NCI-H2227 (cell line): Measurements from ENCODE around the gene ZNF337.
"Not testable (repeated sequence)": the region's sequence is repeated elsewhere in the genome, so short reads cannot be mapped to it uniquely, and the experiment has no call there.

Experiments used
- DNase-seq: peaks from one replicate; lab custom pipeline; 2025; ENCODE audit not compliant: unreplicated experiment; lab: John Stamatoyannopoulos, UW

Gene ZNF337

DNA sequence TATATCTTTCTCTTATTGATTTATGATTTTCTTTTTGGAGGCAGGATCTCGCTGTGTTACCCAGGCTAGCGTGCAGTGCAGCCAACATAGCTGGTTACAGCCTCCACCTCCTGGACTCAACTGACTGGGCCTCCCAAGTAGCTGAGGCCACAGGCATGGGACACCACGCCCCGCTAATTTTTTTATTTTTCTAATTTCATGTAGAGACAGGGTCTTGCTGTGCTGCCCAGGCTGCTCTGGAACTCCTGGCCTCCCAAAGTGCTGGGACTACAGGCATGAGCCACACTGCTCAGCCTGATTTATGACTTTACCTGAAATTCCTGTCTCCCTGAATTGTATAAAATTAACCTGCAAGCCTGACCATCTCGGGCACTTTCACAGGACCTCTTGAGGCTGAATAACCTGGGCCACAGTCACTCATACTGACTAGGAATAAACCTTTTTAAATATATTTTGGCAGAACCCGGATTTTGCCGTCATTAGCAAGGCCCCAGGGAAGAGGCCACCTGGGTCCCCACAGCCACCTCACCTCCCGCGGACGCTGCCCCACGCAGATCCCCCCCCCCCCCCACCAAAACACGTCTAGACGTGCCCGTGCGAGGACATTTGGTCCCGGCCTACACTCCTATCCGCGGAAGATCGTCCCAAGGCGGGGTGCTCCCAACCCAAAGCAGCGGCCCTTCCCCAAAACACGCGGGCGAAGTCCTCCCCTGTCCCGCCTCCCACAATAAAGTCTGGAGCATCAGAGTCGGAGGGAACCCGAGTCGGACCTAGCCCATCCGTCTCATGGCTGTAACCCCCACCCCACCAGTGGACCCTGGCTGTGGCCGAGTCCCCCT lies 902 bp downstream of the ZNF337 start:
- DNase-seq = peak; percentile 27

DNA sequence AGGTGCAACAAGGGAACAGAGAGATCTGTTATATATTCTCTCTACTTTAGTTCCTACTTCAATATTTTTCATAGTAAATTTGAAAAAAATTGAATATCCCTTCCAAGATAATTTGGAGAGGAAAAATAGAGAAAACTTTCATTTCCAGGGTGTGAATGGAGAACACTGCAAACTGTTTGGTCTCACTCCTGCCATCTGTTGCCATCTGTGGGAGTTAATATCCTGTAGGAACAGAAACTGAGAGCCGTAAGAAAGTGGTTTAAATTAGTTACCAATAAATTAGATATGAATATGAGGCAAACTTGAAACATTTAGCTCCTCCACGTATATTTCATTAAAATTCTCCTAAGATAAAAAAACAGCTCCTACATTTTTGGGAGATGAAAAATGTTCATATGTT lies 4.2 kb downstream of the ZNF337 start:
- no peak for DNase-seq

DNA sequence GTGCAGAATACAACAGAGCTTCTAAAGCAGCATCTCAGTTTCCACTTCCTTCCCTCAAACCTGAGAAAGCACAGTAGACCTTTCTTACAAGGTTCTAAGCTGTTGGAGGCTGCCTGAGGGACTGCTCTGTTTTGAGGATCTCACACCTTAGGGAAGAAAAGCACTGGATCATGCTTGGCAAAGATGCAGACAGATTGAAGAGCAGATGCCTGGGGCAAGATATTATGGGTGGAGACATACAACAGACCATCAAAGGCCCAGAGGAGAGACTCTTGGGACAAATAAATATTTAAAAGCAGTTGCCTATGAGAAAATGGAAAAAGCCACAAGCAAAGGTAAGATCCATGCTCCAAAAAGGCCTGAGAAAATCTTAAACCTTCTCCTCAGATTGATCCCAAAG lies 6.2 kb downstream of the ZNF337 start:
- DNase-seq = no peak

DNA sequence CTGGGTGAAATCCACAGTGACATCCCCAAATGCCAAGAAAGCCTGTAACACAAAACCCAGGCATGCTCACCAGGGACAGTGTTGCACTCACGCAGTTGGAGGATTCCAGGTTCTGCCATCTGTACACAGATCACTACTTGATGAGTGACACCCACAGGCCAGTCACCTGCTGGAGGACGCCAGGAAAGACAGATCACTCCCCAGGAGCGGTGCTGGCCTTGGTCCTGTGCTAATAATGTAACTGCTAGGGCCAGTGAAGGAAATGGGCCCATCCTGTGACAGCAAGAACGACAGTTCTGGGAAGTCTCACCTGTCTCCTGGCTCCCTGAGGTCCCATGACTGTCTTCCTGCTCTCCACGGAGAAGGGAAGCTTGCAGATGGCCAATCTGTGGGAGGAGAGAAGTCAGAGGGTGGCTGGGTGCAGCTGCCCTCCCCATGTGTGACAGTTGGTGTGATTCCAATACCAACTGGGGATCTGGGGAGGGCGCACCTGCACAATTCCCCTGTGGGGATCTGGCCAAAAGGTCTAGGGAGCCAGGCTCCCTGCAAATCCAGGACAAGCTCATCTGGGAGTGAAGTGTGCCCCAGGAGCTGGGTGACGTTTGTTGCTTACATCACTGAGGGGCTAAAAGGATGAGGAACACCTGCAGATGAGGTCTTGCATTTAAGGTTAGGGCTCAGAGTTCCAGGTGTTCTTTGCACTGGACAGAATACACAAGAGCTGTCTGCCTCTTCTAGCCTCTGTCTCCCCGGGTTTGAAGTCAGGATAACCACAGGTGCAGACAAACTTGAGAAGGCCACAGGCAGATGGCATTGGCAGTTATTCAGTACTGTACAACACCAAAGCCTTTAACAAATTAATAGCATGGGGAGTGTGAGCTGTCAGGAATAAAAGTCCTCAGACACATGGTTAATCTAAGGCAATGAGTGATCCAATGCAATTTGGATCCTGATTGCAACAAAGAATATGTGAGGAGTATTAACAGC lies 10.3 kb downstream of the ZNF337 start:
- DNase-seq = no peak

DNA sequence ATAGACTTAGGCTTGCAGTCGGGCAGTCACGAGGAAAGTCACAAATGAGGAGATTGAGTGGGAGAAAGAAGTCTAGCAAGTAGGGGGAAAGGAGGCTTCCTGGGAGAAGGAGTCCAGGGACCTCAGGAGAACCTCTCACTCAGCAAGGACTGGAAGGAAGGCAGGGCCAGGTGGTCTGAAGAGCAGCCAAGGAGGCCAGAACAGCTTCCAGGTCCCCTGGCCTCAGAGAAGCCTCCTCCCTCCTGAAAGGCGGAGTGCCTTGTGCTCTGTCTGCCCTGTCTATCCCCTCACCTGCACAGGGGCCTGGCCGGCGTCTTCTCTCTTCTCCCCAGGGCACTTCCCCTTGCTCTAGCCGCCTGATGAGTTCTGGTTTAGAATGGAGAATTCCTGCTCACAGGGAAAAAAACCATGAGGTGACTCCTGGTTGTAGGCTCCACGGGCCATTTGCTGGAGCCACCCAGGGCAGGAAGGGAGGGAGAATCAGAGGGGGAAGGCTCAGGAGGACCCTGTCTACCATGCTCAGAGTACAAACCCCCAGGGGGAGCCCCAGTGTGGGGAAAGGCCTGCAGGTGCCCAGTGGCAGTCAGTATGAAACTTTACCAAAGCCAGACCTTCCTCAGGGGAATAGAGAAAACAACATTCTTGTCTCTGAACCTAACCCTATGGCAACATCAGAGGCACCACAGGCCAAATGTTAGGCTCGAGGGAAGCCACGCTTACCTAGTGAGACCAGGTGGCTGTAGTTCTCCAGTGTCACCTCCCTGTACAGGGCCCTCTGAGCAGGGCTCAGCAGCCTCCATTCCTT lies 11.2 kb downstream of the ZNF337 start:
- no peak for DNase-seq

DNA sequence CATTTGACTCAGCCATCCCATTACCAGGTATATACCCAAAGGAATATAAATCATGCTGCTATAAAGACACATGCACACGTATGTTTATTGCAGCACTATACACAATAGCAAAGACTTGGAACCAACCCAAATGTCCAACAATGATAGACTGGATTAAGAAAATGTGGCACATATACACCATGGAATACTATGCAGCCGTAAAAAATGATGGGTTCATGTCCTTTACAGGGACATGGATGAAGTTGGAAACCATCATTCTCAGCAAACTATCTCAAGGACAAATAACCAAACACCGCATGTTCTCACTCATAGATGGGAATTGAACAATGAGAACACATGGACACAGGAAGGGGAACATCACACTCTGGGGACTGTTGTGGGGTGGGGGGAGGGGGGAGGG lies 12.8 kb downstream of the ZNF337 start:
- not testable (repeated sequence) for DNase-seq

DNA sequence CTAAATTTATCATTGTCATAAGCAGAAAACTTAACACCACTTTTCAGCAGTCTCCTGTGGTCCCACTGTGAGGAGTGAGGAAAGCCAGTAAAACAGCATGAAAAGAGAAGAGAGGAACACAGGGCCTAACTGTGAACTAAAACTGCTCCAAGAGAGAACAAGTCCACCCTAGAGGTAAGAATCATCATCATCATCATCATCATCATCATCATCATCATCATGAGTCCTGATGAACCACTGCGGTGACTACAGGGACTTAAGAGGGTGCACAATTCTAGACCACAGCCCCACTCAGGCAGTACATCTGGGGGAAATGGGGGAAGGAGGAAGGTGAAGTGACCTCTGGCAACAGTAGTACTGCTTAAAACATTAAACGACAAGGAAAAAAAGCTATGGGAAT lies 13.6 kb downstream of the ZNF337 start:
- DNase-seq = no peak

- no peak for DNase-seq
These were observed 20.4 kb downstream of the ZNF337 start for GRCh38 chr20:25676164-25676809.

DNA sequence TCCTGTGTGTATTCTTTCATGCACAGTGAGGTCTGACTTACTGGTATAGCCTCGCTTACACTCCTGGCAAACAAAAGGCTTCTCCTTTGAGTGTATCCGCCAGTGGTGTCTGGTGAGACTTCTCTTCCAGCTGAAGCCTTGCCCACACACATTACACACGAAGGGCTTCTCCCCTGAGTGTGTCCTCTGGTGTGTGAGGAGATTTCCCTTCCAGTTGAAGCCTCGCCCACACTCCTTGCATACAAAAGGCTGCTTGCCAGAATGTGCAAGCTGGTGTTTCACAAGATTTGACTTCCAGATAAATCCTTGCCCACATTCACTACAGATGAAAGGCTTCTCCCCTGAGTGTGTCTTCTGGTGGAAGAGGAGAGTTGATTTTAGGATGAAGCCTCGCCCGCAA lies 21.5 kb downstream of the ZNF337 start:
- no peak for DNase-seq

GRCh38 chr20:25672659-25673235 lies 23.9 kb downstream of the ZNF337 start:
- no peak for DNase-seq

DNA sequence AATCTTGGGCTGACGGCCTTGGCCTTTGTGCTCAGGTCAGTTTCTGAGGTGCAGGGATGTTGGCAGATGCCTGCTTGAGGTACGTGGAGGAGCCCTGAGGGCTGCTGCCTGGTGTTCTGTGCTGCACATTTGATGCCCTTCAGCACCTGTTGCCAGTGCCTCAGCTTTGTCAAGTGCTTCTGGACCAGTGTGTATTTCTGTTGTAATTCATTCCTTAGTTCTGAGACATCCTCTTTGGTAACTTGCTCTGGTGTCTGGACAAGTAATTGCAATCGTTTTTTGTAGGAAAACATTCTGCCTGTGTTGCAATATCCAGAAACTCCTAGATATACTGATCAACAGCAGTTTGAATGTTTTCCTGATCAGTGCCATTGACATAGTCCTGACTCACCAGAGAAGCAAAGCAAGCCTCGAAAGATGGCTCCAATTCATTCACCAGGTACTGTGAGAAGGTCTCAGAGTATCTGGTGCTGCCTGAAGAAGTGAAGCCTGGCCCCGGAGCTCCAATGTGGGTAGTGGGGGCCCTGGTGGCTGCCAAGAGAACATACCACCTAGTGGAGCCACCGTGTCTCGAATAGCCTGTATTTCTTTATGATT lies 26.7 kb downstream of the ZNF337 start:
- no peak for DNase-seq

- DNase-seq = no peak
These were observed 28.2 kb downstream of the ZNF337 start for GRCh38 chr20:25668446-25668845.

GRCh38 chr20:25659999-25660398 lies 36.7 kb downstream of the ZNF337 start:
- no peak for DNase-seq

DNA sequence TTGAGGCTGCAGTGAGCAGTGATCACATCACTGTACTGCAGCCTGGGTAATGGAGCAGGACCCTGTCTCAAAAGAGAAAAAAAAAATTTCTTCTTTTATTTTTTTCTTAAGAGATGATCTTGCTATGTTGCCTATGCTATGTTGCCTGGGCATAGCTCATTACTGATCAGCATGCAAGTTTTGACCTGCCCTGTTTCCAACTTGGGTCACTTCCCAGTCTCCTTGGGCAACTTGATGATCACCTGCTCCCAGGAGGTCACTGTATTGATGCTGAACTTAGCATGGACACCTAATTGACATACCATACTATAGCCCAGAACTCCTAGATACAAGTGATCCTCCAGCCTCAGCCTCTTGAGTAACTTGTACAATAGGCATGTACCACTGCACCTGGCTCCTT lies 42.2 kb downstream of the ZNF337 start:
- no peak for DNase-seq

DNA sequence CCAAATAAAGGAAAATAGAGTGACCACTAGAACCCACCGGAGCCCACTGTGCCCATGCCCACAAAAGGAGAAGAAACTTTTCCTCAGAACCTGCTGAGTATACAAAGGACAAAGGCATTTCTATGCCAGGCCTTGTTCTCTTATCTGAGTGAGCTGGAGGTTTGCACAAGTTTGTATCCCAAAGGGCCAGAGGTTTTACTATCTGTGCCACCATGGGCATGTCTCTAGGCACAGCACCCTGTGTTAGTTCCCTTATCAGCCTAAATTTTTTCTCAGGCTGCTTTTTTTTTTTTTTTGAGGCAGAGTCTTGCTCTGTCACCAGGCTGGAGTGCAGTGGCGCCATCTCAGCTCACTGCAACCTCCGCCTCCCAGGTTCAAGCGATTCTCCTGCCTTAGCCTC lies 43.8 kb downstream of the ZNF337 start:
- not testable (repeated sequence) for DNase-seq

DNA sequence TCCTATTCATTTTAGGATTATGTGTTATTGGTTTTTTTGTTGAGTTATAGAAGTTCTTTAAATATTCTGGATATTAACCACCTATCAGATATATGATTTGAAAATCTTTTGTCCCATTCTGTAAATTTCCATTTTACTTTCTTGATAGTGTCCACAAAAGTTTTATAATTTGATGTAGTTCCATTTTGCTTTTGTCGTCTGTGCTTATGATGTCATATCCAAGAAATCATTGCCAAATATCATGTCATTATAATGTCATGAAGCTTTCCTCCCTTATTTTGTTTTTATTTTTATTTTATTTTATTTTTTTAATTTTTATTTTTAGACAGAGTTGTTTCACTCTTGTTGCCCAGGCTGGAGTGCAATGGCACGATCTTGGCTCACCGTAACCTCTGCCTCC lies 51.8 kb downstream of the ZNF337 start:
- no peak for DNase-seq

DNA sequence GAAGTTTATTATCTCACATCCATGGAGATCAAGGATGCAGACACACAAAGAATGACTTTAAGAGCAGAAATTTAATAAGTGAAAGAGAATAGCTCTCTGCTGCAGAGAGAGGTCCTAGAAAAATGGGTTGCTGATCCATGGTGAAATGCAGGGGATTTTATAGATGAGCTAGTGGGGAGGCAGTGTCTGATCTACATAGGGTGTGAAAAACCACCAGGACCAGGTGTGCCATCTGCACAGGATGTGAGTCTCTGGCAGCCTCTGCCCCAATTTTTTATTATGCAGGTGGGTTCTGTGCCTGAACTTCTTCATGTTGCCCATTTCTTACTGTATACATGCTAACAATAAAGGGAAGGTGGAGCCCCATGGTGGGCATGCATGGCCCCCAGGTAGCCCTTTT lies 52.9 kb downstream of the ZNF337 start:
- DNase-seq = no peak

DNA sequence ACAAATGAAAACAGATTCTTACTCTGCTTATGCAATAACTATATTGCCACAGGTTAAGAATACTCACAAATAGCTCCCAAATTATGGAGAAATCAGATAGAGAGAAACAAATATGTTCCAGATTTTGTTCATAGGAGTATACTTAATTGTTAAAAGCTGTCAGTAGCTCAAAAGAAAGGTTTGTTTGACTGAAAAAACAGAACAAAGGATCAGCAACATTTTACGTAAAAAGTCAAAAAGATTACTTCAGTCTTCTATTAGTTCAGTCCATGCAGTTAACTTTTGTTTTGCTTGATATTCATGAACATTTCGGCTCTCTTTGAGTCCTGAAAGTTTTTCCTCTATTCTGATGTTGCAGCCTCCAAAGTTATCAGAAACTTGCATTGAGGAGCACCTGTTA lies 59.4 kb downstream of the ZNF337 start:
- no peak for DNase-seq

- no peak for DNase-seq
These were observed 63.5 kb downstream of the ZNF337 start for GRCh38 chr20:25632940-25633790.
